Endodermal cell (in vitro differentiated cells): Measurements from ENCODE around the gene ERC1. TPM values are rescaled to one million over a fixed set of nuclear protein-coding genes. Genes with fewer than 3 reads are reported as not detected.

Source experiments
- DNase-seq: peaks from one replicate; pipeline ENCODE4 v3.0.0-alpha.2; 2017
- H3K27ac ChIP-seq: 2 replicates; pipeline ENCODE4 v1.5.1; 2013; ENCODE audit warnings: mild to moderate bottlenecking, low read depth, low read length, moderate library complexity
- H3K27me3 ChIP-seq: 2 replicates; pipeline ENCODE4 v1.6.1; 2013; ENCODE audit warnings: mild to moderate bottlenecking, low read length, moderate library complexity; ENCODE audit not compliant: insufficient read depth, control insufficient read depth, poor library complexity, severe bottlenecking
- H3K36me3 ChIP-seq: 2 replicates; pipeline ENCODE4 v1.7.0; 2013; ENCODE audit warnings: mild to moderate bottlenecking, low read length, moderate library complexity; ENCODE audit not compliant: control insufficient read depth, insufficient read depth
- H3K4me1 ChIP-seq: one replicate; pipeline ENCODE4 v1.7.0; 2013; ENCODE audit warnings: low read length; ENCODE audit not compliant: control insufficient read depth, insufficient read depth
- H3K4me3 ChIP-seq: 2 replicates; pipeline ENCODE4 v1.5.1; 2013; ENCODE audit warnings: mild to moderate bottlenecking, low read length, moderate library complexity
- H3K9ac ChIP-seq: 2 replicates; pipeline ENCODE4 v1.6.1; 2013; ENCODE audit warnings: mild to moderate bottlenecking, low read length, moderate library complexity; ENCODE audit not compliant: poor library complexity, severe bottlenecking; ENCODE audit errors: extremely low read depth
- H3K9me3 ChIP-seq: 2 replicates; pipeline ENCODE4 v1.6.1; 2013; ENCODE audit warnings: mild to moderate bottlenecking, low read length, moderate library complexity; ENCODE audit not compliant: control insufficient read depth
- H3K27ac Mint-ChIP-seq: 2 replicates; pipeline ENCODE4 v1.8.0; 2020; ENCODE audit warnings: mixed read lengths
- H3K27me3 Mint-ChIP-seq: 2 replicates; pipeline ENCODE4 v1.8.0; 2021; ENCODE audit warnings: mild to moderate bottlenecking, mixed read lengths; ENCODE audit not compliant: insufficient read depth
- H3K36me3 Mint-ChIP-seq: 2 replicates; pipeline ENCODE4 v1.8.0; 2020; ENCODE audit warnings: low read depth, mixed read lengths
- H3K4me1 Mint-ChIP-seq: 2 replicates; pipeline ENCODE4 v1.8.0; 2020; ENCODE audit warnings: mixed read lengths
- H3K4me3 Mint-ChIP-seq: 2 replicates; pipeline ENCODE4 v1.8.0; 2020; ENCODE audit warnings: mild to moderate bottlenecking, moderate library complexity, mixed read lengths
- H3K9me3 Mint-ChIP-seq: 2 replicates; pipeline ENCODE4 v1.8.0; 2020; ENCODE audit warnings: mild to moderate bottlenecking, mixed read lengths
- WGBS, 2 experiments: methylation state at CpG; one replicate each; pipeline versions ENCODE4 v1.1.5 to v1.1.7; 2013; ENCODE audit warnings: missing lambda C conversion rate in 2 of 2, mixed read lengths in 1 of 2; ENCODE audit not compliant: insufficient coverage in 1 of 2, insufficient read length in 1 of 2; 5-methylcytosine and 5-hydroxymethylcytosine counted together
- total RNA-seq, 2 donors: library from RNA; stranded (reverse); fragmentation: NEBNext Ultra II Directional in 1 of 2; extraction: Animal tissue kit (Norgen Biotek cat#: 25700) in 1 of 2; gene quantifications; 2 replicates in 1 of 2; 3 replicates in 1 of 2; pipeline ENCODE4 v1.2.1, GENCODE V29; 2021
- TF ChIP-seq, protein P1 (sequence below): fragments of 200-600 bp; sonication (generic); conservative IDR thresholded peaks from 2 replicates; pipeline ENCODE4 v1.5.0; 2021; ENCODE audit warnings: antibody characterized with exemption, mild to moderate bottlenecking

Gene ERC1
- total RNA-seq, 2 donors from 2014 or later = 60.6 to 159 TPM

GRCh38 chr12:1343422-1343821, 352.4 kb downstream of the ERC1 start:
- 95 to 99% methylated on average over 4 to 6 of the region's 6 CpGs for WGBS, 2 experiments
- Mint-ChIP-seq H3K4me1 (no peaks in the 10 kb centered on the region), H3K27me3 (peaks cover 2% of the 10 kb centered on the region), H3K9me3 (peaks cover 8% of the 10 kb centered on the region), H3K27ac (no peak overlapping the region), H3K4me3 (no peak overlapping the region), H3K36me3 (peaks cover 30% of the 10 kb centered on the region)
- Histone ChIP-seq H3K4me1 (no peaks in the 10 kb centered on the region), H3K36me3 (peaks cover 4% of the 10 kb centered on the region), H3K27me3 (no peaks in the 10 kb centered on the region), H3K9ac (no peak overlapping the region), H3K27ac (no peak overlapping the region), H3K9me3 (no peaks in the 10 kb centered on the region), H3K4me3 (no peak overlapping the region)
- TF ChIP-seq, protein P1, sequence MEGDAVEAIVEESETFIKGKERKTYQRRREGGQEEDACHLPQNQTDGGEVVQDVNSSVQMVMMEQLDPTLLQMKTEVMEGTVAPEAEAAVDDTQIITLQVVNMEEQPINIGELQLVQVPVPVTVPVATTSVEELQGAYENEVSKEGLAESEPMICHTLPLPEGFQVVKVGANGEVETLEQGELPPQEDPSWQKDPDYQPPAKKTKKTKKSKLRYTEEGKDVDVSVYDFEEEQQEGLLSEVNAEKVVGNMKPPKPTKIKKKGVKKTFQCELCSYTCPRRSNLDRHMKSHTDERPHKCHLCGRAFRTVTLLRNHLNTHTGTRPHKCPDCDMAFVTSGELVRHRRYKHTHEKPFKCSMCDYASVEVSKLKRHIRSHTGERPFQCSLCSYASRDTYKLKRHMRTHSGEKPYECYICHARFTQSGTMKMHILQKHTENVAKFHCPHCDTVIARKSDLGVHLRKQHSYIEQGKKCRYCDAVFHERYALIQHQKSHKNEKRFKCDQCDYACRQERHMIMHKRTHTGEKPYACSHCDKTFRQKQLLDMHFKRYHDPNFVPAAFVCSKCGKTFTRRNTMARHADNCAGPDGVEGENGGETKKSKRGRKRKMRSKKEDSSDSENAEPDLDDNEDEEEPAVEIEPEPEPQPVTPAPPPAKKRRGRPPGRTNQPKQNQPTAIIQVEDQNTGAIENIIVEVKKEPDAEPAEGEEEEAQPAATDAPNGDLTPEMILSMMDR = no peak
- no peak for DNase-seq

- H3K36me3 ChIP-seq = peaks cover 4% of the 10 kb centered on the region
- H3K4me3 Mint-ChIP-seq = no peak overlapping the region
- TF ChIP-seq, protein P1 = no peak
- no peaks in the 10 kb centered on the region for H3K4me1 Mint-ChIP-seq
- no peaks in the 10 kb centered on the region for H3K27me3 Mint-ChIP-seq
- H3K9me3 Mint-ChIP-seq = peaks cover 8% of the 10 kb centered on the region
- H3K27ac Mint-ChIP-seq = no peak overlapping the region
- H3K4me3 ChIP-seq = no peak overlapping the region
- H3K9ac ChIP-seq = no peak overlapping the region
- no peak overlapping the region for H3K27ac ChIP-seq
- H3K27me3 ChIP-seq = no peaks in the 10 kb centered on the region
- no peaks in the 10 kb centered on the region for H3K4me1 ChIP-seq
- WGBS, 2 experiments = 75 to 90% methylated on average over 1 to 4 of the region's 4 CpGs
- H3K36me3 Mint-ChIP-seq = peaks cover 30% of the 10 kb centered on the region
- H3K9me3 ChIP-seq = no peaks in the 10 kb centered on the region
- DNase-seq = no peak
Observed at GRCh38 chr12:1344245-1344644, 353.2 kb downstream of the ERC1 start.

DNA sequence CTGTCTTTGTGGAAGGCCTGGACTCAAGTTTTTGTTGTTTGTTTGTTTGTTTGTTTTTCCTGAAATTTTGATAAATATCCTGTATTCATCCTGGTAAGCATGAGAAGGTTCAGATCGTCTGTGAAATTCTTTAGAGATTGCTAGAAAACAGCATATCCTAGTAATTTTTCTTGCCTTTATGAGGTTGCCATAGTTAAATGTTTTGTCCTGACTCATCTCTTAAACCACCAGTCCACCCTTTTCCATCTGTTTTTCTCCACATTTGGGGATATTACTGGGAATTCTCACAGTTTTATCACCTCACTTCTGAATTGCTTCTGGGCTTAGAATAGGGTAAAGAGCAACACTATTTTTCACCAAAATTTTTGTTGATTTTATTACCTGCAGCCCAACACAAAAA, 355.1 kb downstream of the ERC1 start:
- peaks cover 4% of the 10 kb centered on the region for H3K36me3 ChIP-seq
- Mint-ChIP-seq H3K4me3 (no peak overlapping the region), H3K36me3 (peaks cover 23% of the 10 kb centered on the region), H3K27ac (no peak overlapping the region), H3K9me3 (peaks cover 6% of the 10 kb centered on the region), H3K4me1 (peaks cover 3% of the 10 kb centered on the region), H3K27me3 (no peaks in the 10 kb centered on the region)
- no peaks in the 10 kb centered on the region for H3K27me3 ChIP-seq
- WGBS, 2 experiments = 90% methylated on average over 1 of the region's 1 CpG; no CpG with 5 or more reads in 1 of the 2 experiments
- H3K4me3 ChIP-seq = no peak overlapping the region
- TF ChIP-seq, protein P1 = no peak
- H3K9ac ChIP-seq = no peak overlapping the region
- H3K27ac ChIP-seq = no peak overlapping the region
- H3K4me1 ChIP-seq = no peaks in the 10 kb centered on the region
- no peaks in the 10 kb centered on the region for H3K9me3 ChIP-seq
- DNase-seq = no peak
